Inflammatory macrophage treated with lipopolysaccharide for 1 hour (primary cell): ENCODE results near the gene MYO1D.
"Not testable (repeated sequence)": the region's sequence is repeated elsewhere in the genome, so short reads cannot be mapped to it uniquely, and the experiment has no call there.

ENCODE experiments used
- DNase-seq, 2 donors: peaks; one replicate each; pipeline ENCODE4 v3.0.0-alpha.2; 2020 to 2022

MYO1D gene

GRCh38 chr17:32483451-32484019, 393.4 kb downstream of the MYO1D start:
- DNase-seq = peak; percentile 25 to 28

- DNase-seq = no peak
These were observed 394.2 kb downstream of the MYO1D start for GRCh38 chr17:32482568-32483320.

GRCh38 chr17:32481193-32481592, 395.7 kb downstream of the MYO1D start:
- DNase-seq = no peak

GRCh38 chr17:32479074-32479617, 397.8 kb downstream of the MYO1D start:
- DNase-seq = no peak

- DNase-seq = no peak
These were observed 399.7 kb downstream of the MYO1D start for GRCh38 chr17:32477220-32477619.

- DNase-seq = no peak
These were observed 401.7 kb downstream of the MYO1D start for GRCh38 chr17:32475258-32475657.

- no peak for DNase-seq
These were observed 405.3 kb downstream of the MYO1D start for GRCh38 chr17:32471652-32472051.

- peak; percentile 26 to 76 for DNase-seq
These were observed 406.3 kb downstream of the MYO1D start for GRCh38 chr17:32470405-32471167.

- DNase-seq = no peak
These were observed 409.0 kb downstream of the MYO1D start for GRCh38 chr17:32467949-32468348.

GRCh38 chr17:32464374-32464773, 412.6 kb downstream of the MYO1D start:
- no peak for DNase-seq

- no peak for DNase-seq
These were observed 413.6 kb downstream of the MYO1D start for GRCh38 chr17:32463304-32463703.

GRCh38 chr17:32461853-32462617, 414.9 kb downstream of the MYO1D start:
- DNase-seq = peak; percentile 33 to 84

GRCh38 chr17:32461498-32461852, 415.4 kb downstream of the MYO1D start:
- no peak for DNase-seq

- no peak for DNase-seq
These were observed 416.9 kb downstream of the MYO1D start for GRCh38 chr17:32460054-32460453.

GRCh38 chr17:32458371-32458770, 418.6 kb downstream of the MYO1D start:
- DNase-seq = no peak

- no peak for DNase-seq
These were observed 423.6 kb downstream of the MYO1D start for GRCh38 chr17:32453370-32453769.

GRCh38 chr17:32452281-32452680, 424.6 kb downstream of the MYO1D start:
- DNase-seq = no peak

- DNase-seq = no peak
These were observed 425.0 kb downstream of the MYO1D start for GRCh38 chr17:32451879-32452278.

GRCh38 chr17:32450379-32450778, 426.5 kb downstream of the MYO1D start:
- not testable (repeated sequence) for DNase-seq

- DNase-seq = no peak
These were observed 427.0 kb downstream of the MYO1D start for GRCh38 chr17:32449963-32450362.

GRCh38 chr17:32446949-32447348, 430.0 kb downstream of the MYO1D start:
- no peak for DNase-seq

- DNase-seq = peak; percentile 59 to 66
These were observed 431.0 kb downstream of the MYO1D start for GRCh38 chr17:32445971-32446370.

GRCh38 chr17:32445497-32445896, 431.4 kb downstream of the MYO1D start:
- DNase-seq = no peak
